K562 (cell line): ENCODE results near the gene LINC00305. TPM values are rescaled to one million over a fixed set of nuclear protein-coding genes. Genes with fewer than 3 reads are reported as not detected.

ENCODE experiments used
- ATAC-seq: fragments of 200-7000 bp; cut with Tn5 transposase; 3 replicates; pipeline ENCODE4 v1.9.1; 2020; ENCODE audit warnings: moderate library complexity
- BruUV-seq: library from RNA; stranded (reverse); fragments of 400-500 nt; replicated peaks from 2 replicates; lab custom pipeline; 2021; lab: Mats Ljungman, UMichigan
- CTCF ChIA-PET: fragments of 300-600 bp; formaldehyde crosslinking; extraction: SDS; loops from one replicate; lab custom pipeline; 2021; ENCODE audit warnings: low intra/inter-chr PET ratio; lab: Yijun Ruan, JAX
- POLR2A ChIA-PET: fragments of 300-600, 350-650 bp; sonication (Branson Sonifier 250); formaldehyde crosslinking; extraction: SDS; loops from one replicate; lab custom pipeline; 2021; ENCODE audit warnings: antibody characterized with exemption, inconsistent platforms; lab: Yijun Ruan, JAX
- DNase-seq, 4 experiments: peaks; one replicate each; pipeline versions ENCODE4 v3.0.0 to v3.0.0-alpha.2; 2011 to 2018; ENCODE audit warnings: low spot score in 3 of 4, mixed read lengths in 3 of 4; ENCODE audit errors: extremely low read depth in 1 of 4
- FAIRE-seq: peaks from 2 replicates; lab custom pipeline; 2011; peaks lifted over from hg19 to GRCh38; lab: Jason Lieb, UNC
- H2AFZ ChIP-seq: 2 replicates; pipeline ENCODE4 v1.6.0; 2011; ENCODE audit warnings: low read depth, low read length, control low read depth, inconsistent platforms
- H3K27ac ChIP-seq: fragments of 200-600 bp; 3 replicates; pipeline ENCODE4 v1.8.0; 2011; ENCODE audit warnings: low read depth, mild to moderate bottlenecking, control low read depth, inconsistent platforms, low read length, moderate library complexity, mixed read lengths; ENCODE audit errors: extremely low read depth
- H3K27me3 ChIP-seq, 2 experiments: fragments of 300-600 bp in 1 of 2; 2 replicates in 1 of 2; 3 replicates in 1 of 2; pipeline versions ENCODE4 v1.6.0 to v1.8.0; 2011; ENCODE audit warnings: inconsistent platforms in 2 of 2, low read length in 2 of 2, mild to moderate bottlenecking in 1 of 2, mixed read lengths in 1 of 2, moderate library complexity in 1 of 2; ENCODE audit not compliant: control insufficient read depth in 2 of 2, insufficient read depth in 2 of 2
- H3K36me3 ChIP-seq: fragments of 300-600 bp; 3 replicates; pipeline ENCODE4 v1.8.0; 2011; ENCODE audit warnings: mild to moderate bottlenecking, low read length, inconsistent platforms; ENCODE audit not compliant: control insufficient read depth, insufficient read depth
- H3K4me1 ChIP-seq, 2 experiments: fragments of 200-600 bp in 1 of 2; replicated peaks in 1 of 2; 2 replicates in 1 of 2; 3 replicates in 1 of 2; pipeline versions ENCODE4 v1.5.1 to v1.8.0; 2011; ENCODE audit warnings: inconsistent platforms in 2 of 2, low read length in 2 of 2, mild to moderate bottlenecking in 1 of 2, mixed read lengths in 1 of 2, moderate library complexity in 1 of 2; ENCODE audit not compliant: control insufficient read depth in 2 of 2, insufficient read depth in 2 of 2
- H3K4me2 ChIP-seq: 2 replicates; pipeline ENCODE4 v1.6.1; 2011; ENCODE audit warnings: low read length, control low read depth, inconsistent platforms, mixed read lengths; ENCODE audit not compliant: insufficient read depth
- H3K4me3 ChIP-seq: fragments of 200-600 bp; sonication (generic), shearing (Covaris generic); 2 replicates; pipeline ENCODE4 v1.5.1; 2016; ENCODE audit warnings: control low read depth, inconsistent platforms
- H3K79me2 ChIP-seq: fragments of 200-600 bp; 3 replicates; pipeline ENCODE4 v1.8.0; 2011; ENCODE audit warnings: low read length, inconsistent platforms; ENCODE audit not compliant: control insufficient read depth, insufficient read depth
- H3K9ac ChIP-seq, 2 experiments: 2 replicates each; pipeline versions ENCODE4 v1.6.0 to v1.6.1; 2011; ENCODE audit warnings: low read depth in 2 of 2, low read length in 2 of 2, control low read depth in 1 of 2, inconsistent platforms in 1 of 2, mild to moderate bottlenecking in 1 of 2, mixed read lengths in 1 of 2; ENCODE audit not compliant: insufficient read depth in 1 of 2
- H3K9me1 ChIP-seq: one replicate; pipeline ENCODE4 v1.6.0; 2011; ENCODE audit warnings: inconsistent platforms, mild to moderate bottlenecking, low read length, moderate library complexity; ENCODE audit not compliant: control insufficient read depth, insufficient read depth
- H3K9me3 ChIP-seq: replicated peaks from 2 replicates; pipeline ENCODE4 v1.5.1; 2011; ENCODE audit warnings: low read depth, low read length, inconsistent platforms; ENCODE audit not compliant: control insufficient read depth, insufficient read depth
- H4K20me1 ChIP-seq: replicated peaks from 2 replicates; pipeline ENCODE4 v1.6.1; 2011; ENCODE audit warnings: low read length, inconsistent platforms, mixed read lengths; ENCODE audit not compliant: control insufficient read depth, insufficient read depth
- BHLHE40 ChIP-seq: IDR thresholded peaks from 2 replicates; pipeline ENCODE4 v1.6.1; 2011; ENCODE audit warnings: low read length, improper control_type of control experiment
- CGGBP1 ChIP-seq: fragments of 250-450 bp; sonication (Bioruptor Pico); IDR thresholded peaks from 2 replicates; pipeline ENCODE4 v1.9.0; 2021; ENCODE audit warnings: mild to moderate bottlenecking
- FIP1L1 ChIP-seq: fragments of 200-400 bp; formaldehyde crosslinking; IDR thresholded peaks from 2 replicates; pipeline ENCODE4 v1.6.1; 2018; ENCODE audit warnings: mild to moderate bottlenecking, low read depth, low read length; ENCODE audit not compliant: poor library complexity, severe bottlenecking
- MNT ChIP-seq, 2 experiments: fragments of 450-650 bp; conservative IDR thresholded peaks; 2 replicates each; pipeline ENCODE4 v1.6.1; 2017; ENCODE audit warnings: mild to moderate bottlenecking in 2 of 2, moderate library complexity in 2 of 2
- SNIP1 ChIP-seq: fragments of 450-650 bp; IDR thresholded peaks from 2 replicates; pipeline ENCODE4 v1.7.1; 2017; ENCODE audit warnings: low read depth, mild to moderate bottlenecking
- ZFP1 ChIP-seq: fragments of 450-650 bp; formaldehyde crosslinking; IDR thresholded peaks from 2 replicates; pipeline ENCODE4 v1.4.0; 2020; ENCODE audit warnings: mild to moderate bottlenecking, mixed read lengths
- ZNF274 ChIP-seq: IDR thresholded peaks from 2 replicates; pipeline ENCODE4 v1.6.1; 2011; ENCODE audit warnings: low read depth, mild to moderate bottlenecking, low read length, moderate library complexity, borderline replicate concordance
- ZNF347 ChIP-seq: fragments of 450-650 bp; formaldehyde crosslinking; IDR thresholded peaks from 2 replicates; pipeline ENCODE4 v1.4.0; 2020; ENCODE audit warnings: low read depth, mild to moderate bottlenecking, moderate library complexity
- WGBS: fragments of 100-300 bp; shearing (Covaris generic); methylation state at CpG from one replicate; pipeline ENCODE4 v1.1.6; 2016; ENCODE audit warnings: low coverage, mixed read lengths; ENCODE audit not compliant: insufficient coverage; ENCODE audit errors: missing lambda C conversion rate; 5-methylcytosine and 5-hydroxymethylcytosine counted together
- in situ Hi-C: fragments of 300-500 bp; cut with MboI; formaldehyde crosslinking; loops from 4 replicates; pipeline ENCODE4 v1.15.0; 2018; ENCODE audit warnings: inconsistent platforms, mixed read lengths
- intact Hi-C: fragments of 100-400 bp; cut with micrococcal nuclease; formaldehyde crosslinking; loops from 2 replicates; pipeline ENCODE4 v1.14.2; 2022
- polyA plus RNA-seq, 8 experiments: library from polyadenylated mRNA; depleted of rRNA in 4 of 8; stranded (reverse) in 5 of 8; unstranded in 3 of 8; fragments of >200 nt; fragmentation: Nextera tagmentation in 2 of 8; fragmentation: Illumina TruSeq in 1 of 8; extraction: Ambion mirVana in 2 of 8; extraction: Trizol in 1 of 8; gene quantifications; 2 replicates each; pipeline versions ENCODE4 v1.2.1 to v1.2.3, GENCODE V29; 2011 to 2014; ENCODE audit warnings: inconsistent platforms in 1 of 8, missing spikeins in 1 of 8
- total RNA-seq, 7 experiments: library from RNA; depleted of rRNA in 6 of 7; stranded (reverse); fragments of >200 nt in 6 of 7; fragmentation: Illumina TruSeq in 2 of 7; extraction: Trizol in 2 of 7; gene quantifications; 2 replicates each; pipeline versions ENCODE4 v1.2.1 to v1.2.3, GENCODE V29; 2011 to 2021; ENCODE audit warnings: low replicate concordance in 1 of 7
- TF ChIP-seq, protein P1 (sequence below): fragments of 200-800 bp; sonication (Bioruptor generic); IDR thresholded peaks from 2 replicates; pipeline ENCODE4 v1.6.1; 2016; ENCODE audit warnings: missing genetic modification characterization, missing compliant biosample characterization

LINC00305 gene
- total and polyA plus RNA-seq, 9 of the 15 experiments (the other 6 are each of a cell fraction or from before 2014, with no cell fraction given): not detected

DNA sequence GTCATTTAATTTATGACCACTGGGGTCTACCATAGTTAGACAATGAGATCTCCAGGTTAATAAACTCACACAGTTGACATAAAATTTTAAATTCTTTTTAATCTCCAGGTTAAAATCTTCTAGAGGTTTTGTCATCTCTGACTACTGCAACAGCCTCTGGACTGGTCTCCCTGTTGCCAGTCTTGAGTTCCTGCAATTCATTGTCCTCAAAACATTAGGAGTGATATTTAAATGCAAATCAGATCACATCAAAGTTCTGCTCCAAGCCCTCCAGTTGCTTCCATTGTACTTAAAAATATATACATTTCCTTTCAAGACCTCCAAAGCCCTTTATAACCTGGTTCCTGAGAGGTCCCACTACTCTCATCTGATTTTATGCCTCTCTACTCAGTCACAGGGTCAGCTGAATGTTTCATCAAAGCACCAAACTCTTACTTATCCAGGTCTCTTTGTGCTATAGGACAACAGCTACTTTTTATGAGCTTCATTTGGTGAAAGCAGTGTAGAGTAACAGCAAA, 18.6 kb upstream of the LINC00305 start:
- in situ Hi-C loops: no loop called here
- DNase-seq: no peak
- H3K4me2 ChIP-seq: no peak overlapping the region
- H3K4me1 ChIP-seq: no peaks in the 10 kb centered on the region
- H4K20me1 ChIP-seq: no peaks in the 10 kb centered on the region
- H3K9ac ChIP-seq: no peak overlapping the region
- CTCF ChIA-PET: no interaction called here
- H3K79me2 ChIP-seq: no peaks in the 10 kb centered on the region
- ATAC-seq: no peak
- no peak for FAIRE-seq
- BruUV-seq: no TSS peak
- H2AFZ ChIP-seq: no peak overlapping the region
- no peaks in the 10 kb centered on the region for H3K9me3 ChIP-seq
- no peak overlapping the region for H3K27ac ChIP-seq
- POLR2A ChIA-PET: no interaction called here
- H3K9me1 ChIP-seq: no peaks in the 10 kb centered on the region
- no peak overlapping the region for H3K4me3 ChIP-seq
- no peaks in the 10 kb centered on the region for H3K27me3 ChIP-seq
- intact Hi-C loops: no loop called here
- no peaks in the 10 kb centered on the region for H3K36me3 ChIP-seq
- TF ChIP-seq ZNF274: no peak
- no peak for TF ChIP-seq ZNF347
- no peak for TF ChIP-seq SNIP1
- no peak for TF ChIP-seq FIP1L1

- H3K9me3 ChIP-seq: no peaks in the 10 kb centered on the region
- in situ Hi-C loops (no loop called here), intact Hi-C loops (no loop called here)
- no peaks in the 10 kb centered on the region for H3K9me1 ChIP-seq
- FAIRE-seq (no peak), DNase-seq (no peak), ATAC-seq (no peak)
- no TSS peak for BruUV-seq
- H3K4me1 ChIP-seq: no peaks in the 10 kb centered on the region
- no peak overlapping the region for H3K4me3 ChIP-seq
- H3K9ac ChIP-seq: no peak overlapping the region
- no peaks in the 10 kb centered on the region for H3K36me3 ChIP-seq
- CTCF ChIA-PET: no interaction called here
- no peaks in the 10 kb centered on the region for H3K79me2 ChIP-seq
- H2AFZ ChIP-seq: no peak overlapping the region
- H3K27ac ChIP-seq: no peak overlapping the region
- H3K27me3 ChIP-seq: no peaks in the 10 kb centered on the region
- H4K20me1 ChIP-seq: no peaks in the 10 kb centered on the region
- H3K4me2 ChIP-seq: no peak overlapping the region
- 0% methylated on average over 2 of the region's 2 CpGs for WGBS
- POLR2A ChIA-PET: no interaction called here
- TF ChIP-seq MNT (conservative IDR thresholded peaks at IDR 0.05) (no peak), BHLHE40 (no peak), CGGBP1 (no peak), ZFP1 (no peak)
- TF ChIP-seq, protein P1, sequence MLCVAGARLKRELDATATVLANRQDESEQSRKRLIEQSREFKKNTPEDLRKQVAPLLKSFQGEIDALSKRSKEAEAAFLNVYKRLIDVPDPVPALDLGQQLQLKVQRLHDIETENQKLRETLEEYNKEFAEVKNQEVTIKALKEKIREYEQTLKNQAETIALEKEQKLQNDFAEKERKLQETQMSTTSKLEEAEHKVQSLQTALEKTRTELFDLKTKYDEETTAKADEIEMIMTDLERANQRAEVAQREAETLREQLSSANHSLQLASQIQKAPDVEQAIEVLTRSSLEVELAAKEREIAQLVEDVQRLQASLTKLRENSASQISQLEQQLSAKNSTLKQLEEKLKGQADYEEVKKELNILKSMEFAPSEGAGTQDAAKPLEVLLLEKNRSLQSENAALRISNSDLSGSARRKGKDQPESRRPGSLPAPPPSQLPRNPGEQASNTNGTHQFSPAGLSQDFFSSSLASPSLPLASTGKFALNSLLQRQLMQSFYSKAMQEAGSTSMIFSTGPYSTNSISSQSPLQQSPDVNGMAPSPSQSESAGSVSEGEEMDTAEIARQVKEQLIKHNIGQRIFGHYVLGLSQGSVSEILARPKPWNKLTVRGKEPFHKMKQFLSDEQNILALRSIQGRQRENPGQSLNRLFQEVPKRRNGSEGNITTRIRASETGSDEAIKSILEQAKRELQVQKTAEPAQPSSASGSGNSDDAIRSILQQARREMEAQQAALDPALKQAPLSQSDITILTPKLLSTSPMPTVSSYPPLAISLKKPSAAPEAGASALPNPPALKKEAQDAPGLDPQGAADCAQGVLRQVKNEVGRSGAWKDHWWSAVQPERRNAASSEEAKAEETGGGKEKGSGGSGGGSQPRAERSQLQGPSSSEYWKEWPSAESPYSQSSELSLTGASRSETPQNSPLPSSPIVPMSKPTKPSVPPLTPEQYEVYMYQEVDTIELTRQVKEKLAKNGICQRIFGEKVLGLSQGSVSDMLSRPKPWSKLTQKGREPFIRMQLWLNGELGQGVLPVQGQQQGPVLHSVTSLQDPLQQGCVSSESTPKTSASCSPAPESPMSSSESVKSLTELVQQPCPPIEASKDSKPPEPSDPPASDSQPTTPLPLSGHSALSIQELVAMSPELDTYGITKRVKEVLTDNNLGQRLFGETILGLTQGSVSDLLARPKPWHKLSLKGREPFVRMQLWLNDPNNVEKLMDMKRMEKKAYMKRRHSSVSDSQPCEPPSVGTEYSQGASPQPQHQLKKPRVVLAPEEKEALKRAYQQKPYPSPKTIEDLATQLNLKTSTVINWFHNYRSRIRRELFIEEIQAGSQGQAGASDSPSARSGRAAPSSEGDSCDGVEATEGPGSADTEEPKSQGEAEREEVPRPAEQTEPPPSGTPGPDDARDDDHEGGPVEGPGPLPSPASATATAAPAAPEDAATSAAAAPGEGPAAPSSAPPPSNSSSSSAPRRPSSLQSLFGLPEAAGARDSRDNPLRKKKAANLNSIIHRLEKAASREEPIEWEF: no peak
These were observed 17.0 kb upstream of the LINC00305 start for GRCh38 chr18:64165906-64166305.
